Panc1 (cell line): Measurements from ENCODE around the gene COL26A1.

ENCODE experiments used
- SIN3A ChIP-seq: IDR thresholded peaks from 2 replicates; pipeline ENCODE4 v1.6.1; 2012; ENCODE audit warnings: low read depth, mild to moderate bottlenecking, low read length, moderate library complexity, borderline replicate concordance; ENCODE audit not compliant: insufficient read depth
- TF ChIP-seq, protein P1 (sequence below): fragments of 450-650 bp; IDR thresholded peaks from 2 replicates; pipeline ENCODE4 v1.5.1; 2017; ENCODE audit warnings: mild to moderate bottlenecking

DNA sequence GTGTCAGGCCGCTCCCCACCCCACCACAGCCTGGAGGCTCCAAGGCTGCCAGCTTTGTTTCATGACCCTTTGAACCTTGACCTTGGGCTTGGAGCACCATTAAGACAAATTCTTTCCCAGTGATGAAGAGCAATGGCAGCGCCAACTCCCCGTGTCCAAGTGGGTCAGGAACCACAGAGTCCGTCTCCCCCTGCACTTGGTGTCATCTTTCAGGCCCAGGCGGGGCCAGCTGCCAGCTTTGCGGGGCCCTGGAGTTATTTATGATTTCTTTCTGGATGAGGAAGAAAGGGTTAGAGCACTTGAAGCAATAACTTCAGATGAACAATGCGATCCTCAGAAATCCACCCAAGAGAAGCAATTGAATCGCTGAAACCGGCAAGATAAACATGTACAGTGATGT lies 155.7 kb downstream of the COL26A1 start:
- TF ChIP-seq, protein P1, sequence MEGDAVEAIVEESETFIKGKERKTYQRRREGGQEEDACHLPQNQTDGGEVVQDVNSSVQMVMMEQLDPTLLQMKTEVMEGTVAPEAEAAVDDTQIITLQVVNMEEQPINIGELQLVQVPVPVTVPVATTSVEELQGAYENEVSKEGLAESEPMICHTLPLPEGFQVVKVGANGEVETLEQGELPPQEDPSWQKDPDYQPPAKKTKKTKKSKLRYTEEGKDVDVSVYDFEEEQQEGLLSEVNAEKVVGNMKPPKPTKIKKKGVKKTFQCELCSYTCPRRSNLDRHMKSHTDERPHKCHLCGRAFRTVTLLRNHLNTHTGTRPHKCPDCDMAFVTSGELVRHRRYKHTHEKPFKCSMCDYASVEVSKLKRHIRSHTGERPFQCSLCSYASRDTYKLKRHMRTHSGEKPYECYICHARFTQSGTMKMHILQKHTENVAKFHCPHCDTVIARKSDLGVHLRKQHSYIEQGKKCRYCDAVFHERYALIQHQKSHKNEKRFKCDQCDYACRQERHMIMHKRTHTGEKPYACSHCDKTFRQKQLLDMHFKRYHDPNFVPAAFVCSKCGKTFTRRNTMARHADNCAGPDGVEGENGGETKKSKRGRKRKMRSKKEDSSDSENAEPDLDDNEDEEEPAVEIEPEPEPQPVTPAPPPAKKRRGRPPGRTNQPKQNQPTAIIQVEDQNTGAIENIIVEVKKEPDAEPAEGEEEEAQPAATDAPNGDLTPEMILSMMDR, result no peak
- no peak for TF ChIP-seq SIN3A
